8988T (cell line): ENCODE results near the gene SLC48A1.

ENCODE experiments used
- DNase-seq: peaks from one replicate; pipeline ENCODE4 v3.0.0; 2011

The SLC48A1 gene

GRCh38 chr12:47778881-47779280 is 5.8 kb downstream of the SLC48A1 start:
- DNase-seq = no peak

DNA sequence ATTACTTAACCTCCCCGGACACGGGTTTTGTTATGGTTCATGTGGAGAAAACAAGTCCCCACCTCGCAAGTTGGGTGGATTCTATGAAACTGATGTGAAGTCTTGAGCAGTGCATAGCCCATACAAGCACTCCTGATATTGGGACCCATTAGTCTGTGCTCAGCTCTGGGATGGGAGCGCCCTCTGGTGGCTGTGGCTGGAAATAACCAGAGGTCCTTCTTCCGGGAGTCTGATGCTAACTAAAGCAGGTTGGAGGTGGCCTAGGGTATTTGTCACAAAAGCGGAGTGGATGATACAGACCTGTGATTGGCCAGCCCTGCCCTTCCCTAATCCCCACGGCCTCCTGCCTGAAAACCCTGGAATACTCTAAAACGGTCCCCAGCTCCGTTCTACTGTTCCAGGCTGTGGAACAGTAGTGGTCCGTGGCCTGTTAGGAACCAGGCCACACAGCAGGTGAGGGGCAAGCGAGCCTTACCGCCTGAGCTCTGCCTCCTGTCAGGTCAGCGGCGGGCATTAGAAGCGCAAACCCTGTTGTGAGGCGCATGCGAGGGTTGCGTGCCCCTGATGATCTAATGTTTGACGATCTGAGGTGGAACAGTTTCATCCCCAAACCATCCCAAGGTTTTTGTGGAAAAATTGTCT is 6.4 kb downstream of the SLC48A1 start:
- DNase-seq = peak; percentile 81

GRCh38 chr12:47779943-47780504 is 7.0 kb downstream of the SLC48A1 start:
- DNase-seq = no peak

- DNase-seq = no peak
Observed at GRCh38 chr12:47781479-47782371, 8.7 kb downstream of the SLC48A1 start.

GRCh38 chr12:47782372-47782770 is 9.3 kb downstream of the SLC48A1 start:
- DNase-seq = no peak

DNA sequence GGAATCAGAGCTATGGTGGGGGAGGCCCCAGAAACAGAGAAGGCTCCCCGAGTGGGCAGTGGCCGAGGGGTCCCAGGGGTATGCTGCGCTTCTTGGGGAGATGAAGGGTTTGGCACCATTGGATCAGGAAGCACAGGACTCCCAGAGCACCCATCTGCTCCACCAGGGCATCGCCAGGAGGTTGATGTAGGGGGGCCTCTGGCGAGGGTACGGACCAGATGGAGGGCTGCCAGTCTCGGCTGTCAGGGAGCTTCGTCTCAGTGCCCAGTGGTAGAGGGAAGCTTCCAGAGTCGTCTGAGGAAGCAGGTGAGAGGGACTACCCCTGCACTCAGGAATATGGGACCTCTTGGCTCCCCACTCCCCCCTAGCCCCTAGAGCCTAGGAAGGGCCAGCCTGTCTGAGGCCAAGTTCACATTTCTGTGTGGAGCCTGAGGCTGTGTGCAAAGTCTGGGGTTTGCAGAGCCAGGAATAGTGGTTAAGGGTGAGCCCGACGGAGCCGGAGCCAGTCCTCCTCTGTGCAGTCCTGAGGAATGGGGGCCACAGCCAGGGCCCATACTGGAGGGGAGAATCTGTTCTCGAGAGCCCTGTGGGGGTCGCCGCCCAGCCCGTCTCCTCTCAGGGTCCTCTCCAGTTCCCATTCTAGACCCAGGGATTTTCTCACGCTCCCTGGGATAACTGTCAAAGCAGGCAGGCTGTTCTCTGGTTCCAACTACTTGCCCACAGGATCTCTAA is 10.2 kb downstream of the SLC48A1 start:
- no peak for DNase-seq

DNA sequence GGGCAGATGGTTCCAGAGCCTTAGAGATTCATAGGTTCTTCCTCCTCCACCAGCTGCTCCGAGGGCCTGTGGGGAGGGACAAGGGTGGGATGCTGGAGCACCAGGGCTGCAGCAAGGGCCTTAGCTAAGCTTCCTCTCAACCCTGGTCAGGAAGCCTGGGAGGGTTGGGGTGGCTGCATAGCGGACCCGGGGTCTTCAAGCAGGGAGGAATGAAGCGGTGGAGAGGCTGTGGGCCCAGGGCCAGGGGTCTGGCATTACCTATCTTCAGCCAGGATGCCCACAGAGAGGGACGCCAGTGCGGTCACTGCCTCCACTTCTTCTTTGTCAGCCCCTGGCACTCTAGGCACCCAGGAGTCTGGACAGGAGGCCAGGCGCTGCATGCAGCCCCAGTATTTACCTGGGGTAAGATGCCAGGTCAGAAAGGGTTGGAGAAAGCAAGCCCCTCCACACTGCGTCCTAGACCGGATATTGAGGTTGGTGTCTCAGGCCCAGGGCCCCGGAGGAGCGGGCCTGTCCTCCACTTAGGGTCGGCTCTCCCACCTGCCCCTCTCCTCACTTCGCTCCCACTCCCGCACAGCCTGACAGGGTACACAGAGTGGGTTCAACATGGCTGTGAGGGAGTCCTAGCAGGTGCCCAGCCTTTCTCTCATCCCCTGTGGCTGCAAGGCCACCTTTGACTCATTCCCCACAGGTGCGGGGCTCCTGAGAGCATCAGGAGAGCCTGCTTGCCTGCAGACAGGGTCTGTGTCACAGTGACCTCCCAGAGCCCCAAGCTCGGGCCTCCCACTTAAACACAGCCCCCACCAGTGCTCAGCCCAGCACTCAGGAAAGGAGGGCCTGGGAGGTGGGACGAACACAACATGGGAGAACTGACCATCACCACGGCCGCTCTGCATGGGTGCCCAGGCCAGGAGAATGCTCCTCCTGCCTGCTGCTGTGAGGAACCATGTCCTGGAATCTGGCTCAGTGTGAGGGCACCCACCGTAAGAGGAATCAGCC is 11.1 kb downstream of the SLC48A1 start:
- no peak for DNase-seq

DNA sequence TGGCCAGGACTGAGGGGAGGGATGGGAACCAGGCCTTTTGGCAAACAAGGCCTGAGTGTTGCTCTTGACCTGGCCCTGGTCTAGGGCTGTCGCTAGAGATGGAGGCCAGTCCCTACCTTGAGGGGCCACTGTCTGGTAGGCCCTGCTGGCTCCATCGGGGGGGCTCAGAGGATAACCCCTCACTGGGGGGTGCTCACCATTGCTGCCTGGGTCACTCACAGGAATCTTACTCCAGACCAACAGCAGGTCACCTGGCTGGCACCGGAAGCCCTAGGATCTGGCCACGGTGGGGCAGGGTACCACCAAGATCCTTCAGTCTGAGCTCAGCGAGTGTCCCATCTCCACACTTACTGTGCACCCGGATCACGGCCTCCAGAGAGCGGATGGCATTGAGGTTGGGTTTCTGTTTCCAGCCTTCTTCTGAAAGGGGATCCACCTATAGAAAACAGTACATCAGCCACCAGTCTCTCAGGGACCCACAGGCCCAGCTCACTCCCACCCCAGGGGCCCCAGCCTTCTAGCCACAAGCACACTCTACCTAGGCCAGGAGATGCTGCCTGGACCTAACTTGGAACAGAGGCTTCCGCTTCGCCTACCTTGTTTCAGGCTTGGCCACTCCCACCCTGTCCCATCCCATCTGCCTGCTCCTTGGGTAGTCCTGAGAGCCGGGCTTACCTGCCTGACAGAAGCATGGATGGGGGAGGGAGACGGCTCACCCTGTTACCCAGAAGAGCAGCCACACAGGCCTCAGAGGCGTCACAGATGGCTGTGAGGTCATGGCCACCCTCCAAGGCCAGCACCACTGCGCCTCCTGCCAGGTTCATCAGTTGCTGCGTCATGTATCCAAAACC is 12.2 kb downstream of the SLC48A1 start:
- DNase-seq = no peak

GRCh38 chr12:47785887-47786661 is 13.0 kb downstream of the SLC48A1 start:
- no peak for DNase-seq

- DNase-seq = no peak
Observed at GRCh38 chr12:47786662-47787280, 13.7 kb downstream of the SLC48A1 start.

- DNase-seq = no peak
Observed at GRCh38 chr12:47787596-47788319, 14.7 kb downstream of the SLC48A1 start.

- DNase-seq = no peak
Observed at GRCh38 chr12:47789141-47789540, 16.1 kb downstream of the SLC48A1 start.

GRCh38 chr12:47789712-47790489 is 16.9 kb downstream of the SLC48A1 start:
- DNase-seq = no peak

GRCh38 chr12:47790676-47791350 is 17.8 kb downstream of the SLC48A1 start:
- no peak for DNase-seq

DNA sequence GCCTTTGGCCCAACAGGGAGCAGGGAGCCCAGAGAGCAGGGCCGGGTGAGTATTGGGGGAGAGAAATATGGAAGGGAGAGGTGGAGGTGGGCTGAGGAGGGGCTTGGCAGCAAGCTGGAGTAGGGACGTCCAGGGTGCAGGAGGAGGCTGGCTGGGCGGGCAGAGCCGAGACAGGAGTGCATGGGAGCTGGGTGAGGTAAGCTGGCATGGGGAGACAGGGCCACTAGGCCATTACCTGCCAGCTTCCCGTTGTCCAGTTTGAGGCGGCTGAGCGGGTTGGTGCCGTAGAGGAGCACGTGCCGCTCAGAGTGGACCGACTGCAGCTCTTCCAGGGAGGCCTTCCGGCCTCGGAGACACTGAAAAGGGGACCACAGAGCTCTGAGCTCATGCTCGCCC is 18.3 kb downstream of the SLC48A1 start:
- no peak for DNase-seq

- no peak for DNase-seq
Observed at GRCh38 chr12:47791874-47792273, 18.8 kb downstream of the SLC48A1 start.

GRCh38 chr12:47793015-47793681 is 20.1 kb downstream of the SLC48A1 start:
- no peak for DNase-seq
